ENCODE measurements around the gene PCDHA12.
"Not testable (repeated sequence)": the region's sequence is repeated elsewhere in the genome, so short reads cannot be mapped to it uniquely, and the experiment has no call there.

The PCDHA12 gene

DNA sequence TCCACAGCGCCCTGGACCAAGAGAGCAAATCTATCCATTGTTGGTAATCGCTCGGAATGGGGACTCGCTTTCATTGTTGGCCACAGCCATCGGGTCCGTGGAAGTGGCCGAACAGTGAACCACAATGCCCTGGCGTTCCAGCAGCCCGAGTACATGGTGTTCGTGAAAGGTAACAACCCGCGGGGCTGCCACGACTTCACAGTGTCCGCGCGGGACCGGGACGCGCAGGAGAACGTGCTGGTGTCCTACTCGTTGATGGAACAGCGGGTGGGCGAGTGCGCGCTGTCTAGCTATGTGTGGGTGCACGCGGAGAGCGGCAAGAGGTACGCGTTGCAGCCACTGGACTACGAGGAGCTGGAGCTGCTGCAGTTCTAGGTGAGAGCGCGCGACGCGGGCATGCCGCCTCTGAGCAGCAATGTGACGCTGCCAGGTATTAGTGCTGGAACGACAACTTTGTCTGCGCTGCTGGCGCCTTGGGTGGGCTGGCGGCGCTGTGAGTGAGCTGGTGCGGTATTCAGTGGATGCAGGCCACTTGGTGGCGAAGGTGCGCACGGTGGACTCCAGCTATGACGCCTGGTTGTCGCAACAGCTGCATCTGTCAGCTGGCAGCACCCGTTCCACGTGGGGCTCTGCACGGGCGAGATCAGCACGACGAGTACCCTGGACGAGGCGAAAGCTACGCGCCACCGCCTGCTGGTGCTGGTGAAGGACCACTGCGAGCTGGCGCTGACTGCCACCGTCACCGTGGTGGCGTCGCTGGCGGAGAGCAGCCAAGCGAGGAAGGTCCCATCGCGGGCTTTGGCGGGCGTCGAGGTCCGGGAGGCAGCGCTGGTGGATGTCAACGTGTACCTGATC is 12.4 kb upstream of the PCDHA12 start:
- no peak for DNase-seq

- no peak for DNase-seq
Measured at GRCh38 chr5:140868721-140869554, 6.2 kb upstream of the PCDHA12 start, which contains the start of gene PCDHA11. PCDHA11 (plus strand) TSS chr5:140868957; CDS start chr5:140869104, 147 bp downstream.

DNA sequence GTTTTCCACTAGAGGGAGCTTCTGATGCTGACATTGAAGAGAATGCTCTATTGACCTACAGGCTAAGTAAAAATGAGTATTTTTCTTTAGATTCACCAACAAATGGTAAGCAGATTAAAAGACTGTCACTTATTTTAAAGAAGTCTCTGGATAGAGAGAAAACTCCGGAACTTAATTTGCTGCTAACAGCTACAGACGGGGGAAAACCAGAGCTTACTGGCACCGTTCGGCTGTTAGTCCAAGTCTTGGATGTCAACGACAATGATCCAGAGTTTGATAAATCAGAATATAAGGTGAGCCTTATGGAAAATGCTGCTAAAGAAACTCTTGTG is 5.6 kb upstream of the PCDHA12 start:
- DNase-seq: no peak

GRCh38 chr5:140870221-140871201 is 4.6 kb upstream of the PCDHA12 start:
- DNase-seq: no peak

DNA sequence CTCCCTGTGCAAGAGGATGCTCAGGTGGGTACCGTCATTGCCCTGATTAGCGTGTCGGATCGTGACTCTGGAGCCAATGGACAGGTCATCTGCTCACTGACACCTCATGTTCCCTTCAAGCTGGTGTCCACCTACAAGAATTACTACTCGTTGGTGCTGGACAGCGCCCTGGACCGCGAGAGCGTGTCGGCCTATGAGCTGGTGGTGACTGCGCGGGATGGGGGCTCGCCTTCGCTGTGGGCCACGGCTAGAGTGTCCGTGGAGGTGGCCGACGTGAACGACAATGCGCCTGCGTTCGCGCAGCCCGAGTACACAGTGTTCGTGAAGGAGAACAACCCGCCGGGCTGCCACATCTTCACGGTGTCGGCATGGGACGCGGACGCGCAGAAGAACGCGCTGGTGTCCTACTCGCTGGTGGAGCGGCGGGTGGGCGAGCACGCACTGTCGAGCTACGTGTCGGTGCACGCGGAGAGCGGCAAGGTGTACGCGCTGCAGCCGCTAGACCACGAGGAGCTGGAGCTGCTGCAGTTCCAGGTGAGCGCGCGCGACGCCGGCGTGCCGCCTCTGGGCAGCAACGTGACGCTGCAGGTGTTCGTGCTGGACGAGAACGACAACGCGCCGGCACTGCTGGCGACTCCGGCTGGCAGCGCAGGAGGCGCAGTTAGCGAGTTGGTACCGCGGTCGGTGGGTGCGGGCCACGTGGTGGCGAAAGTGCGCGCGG is 1.6 kb downstream of the PCDHA12 start:
- not testable (repeated sequence) for DNase-seq

- DNase-seq: no peak
Measured at GRCh38 chr5:140877262-140877581, 2.1 kb downstream of the PCDHA12 start.

DNA sequence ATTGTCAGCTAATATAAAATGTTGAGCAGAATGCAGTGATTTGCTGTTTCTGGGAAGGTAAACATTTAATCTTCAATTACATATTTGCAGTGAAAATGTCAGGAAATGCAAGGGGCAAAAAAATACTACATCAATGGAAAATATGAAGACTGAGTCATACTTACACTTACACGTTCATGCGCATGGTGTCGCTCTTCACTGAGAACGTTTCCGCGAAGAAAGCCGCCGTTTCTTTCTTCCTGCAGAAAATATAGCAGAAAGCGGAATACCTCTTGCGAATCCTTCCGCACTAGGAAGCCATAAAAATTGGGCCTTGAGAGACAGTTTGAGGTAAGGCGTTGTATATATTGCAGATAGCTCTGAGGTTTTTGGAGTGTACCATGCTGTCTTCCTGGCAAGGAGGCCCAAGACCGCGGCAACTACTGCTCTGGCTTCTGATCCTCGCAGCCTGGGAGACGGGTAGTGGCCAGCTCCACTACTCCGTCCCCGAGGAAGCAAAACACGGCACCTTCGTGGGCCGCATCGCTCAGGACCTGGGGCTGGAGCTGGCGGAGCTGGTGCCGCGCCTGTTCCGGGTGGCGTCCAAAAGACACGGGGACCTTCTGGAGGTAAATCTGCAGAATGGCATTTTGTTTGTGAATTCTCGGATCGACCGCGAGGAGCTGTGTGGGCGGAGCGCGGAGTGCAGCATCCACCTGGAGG is 6.9 kb downstream of the PCDHA12 start, which contains the start of gene PCDHA13:
Gene PCDHA13, plus strand, starts transcription at position 236 of the 702 bp plus-strand sequence. Its CDS starts 145 bp downstream, at position 381.
- no peak for DNase-seq

DNA sequence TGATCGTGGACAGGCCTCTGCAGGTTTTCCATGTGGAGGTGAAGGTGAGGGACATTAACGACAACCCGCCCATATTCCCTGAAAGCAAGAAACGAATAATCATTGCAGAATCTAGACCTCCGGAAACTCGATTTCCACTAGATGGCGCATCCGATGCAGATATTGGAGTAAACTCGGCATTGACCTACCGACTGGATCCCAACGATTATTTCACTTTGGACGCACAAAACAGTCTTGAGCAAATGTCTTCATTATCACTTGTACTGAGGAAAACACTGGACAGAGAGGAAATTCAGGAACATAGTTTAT is 7.4 kb downstream of the PCDHA12 start:
- DNase-seq: no peak

DNA sequence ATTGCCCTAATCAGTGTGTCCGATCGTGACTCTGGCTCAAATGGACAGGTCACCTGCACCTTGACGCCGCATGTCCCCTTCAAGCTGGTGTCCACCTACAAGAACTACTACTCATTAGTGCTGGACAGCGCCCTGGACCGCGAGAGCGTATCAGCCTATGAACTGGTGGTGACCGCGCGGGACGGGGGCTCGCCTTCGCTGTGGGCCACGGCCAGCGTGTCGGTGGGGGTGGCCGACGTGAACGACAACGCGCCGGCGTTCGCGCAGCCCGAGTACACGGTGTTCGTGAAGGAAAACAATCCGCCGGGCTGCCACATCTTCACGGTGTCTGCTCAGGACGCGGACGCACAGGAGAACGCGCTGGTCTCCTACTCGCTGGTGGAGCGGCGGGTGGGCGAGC is 8.3 kb downstream of the PCDHA12 start:
- no peak for DNase-seq

- no peak for DNase-seq
Measured at GRCh38 chr5:140883927-140884697, 9.0 kb downstream of the PCDHA12 start.

- no peak for DNase-seq
Measured at GRCh38 chr5:140916325-140916724, 41.2 kb downstream of the PCDHA12 start.

DNA sequence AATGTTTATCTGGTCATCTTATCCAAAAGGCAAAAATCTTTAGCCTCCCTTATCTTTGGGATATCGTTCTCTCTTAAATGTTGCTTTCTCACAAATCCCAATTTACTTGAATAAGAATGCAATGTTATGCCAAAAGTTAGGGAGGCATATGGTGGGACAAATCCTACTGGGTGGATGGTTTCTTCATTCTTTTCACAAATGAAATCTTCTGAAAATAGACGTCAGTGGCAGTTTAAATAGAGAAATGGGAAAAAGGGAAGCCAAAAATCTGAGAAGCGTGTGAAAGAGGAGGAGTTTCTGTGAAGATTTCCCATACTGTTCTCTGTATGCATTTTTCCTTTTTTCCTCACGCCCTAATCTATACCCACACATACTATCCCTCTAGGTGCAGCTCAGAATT is 48.5 kb downstream of the PCDHA12 start:
- no peak for DNase-seq

DNA sequence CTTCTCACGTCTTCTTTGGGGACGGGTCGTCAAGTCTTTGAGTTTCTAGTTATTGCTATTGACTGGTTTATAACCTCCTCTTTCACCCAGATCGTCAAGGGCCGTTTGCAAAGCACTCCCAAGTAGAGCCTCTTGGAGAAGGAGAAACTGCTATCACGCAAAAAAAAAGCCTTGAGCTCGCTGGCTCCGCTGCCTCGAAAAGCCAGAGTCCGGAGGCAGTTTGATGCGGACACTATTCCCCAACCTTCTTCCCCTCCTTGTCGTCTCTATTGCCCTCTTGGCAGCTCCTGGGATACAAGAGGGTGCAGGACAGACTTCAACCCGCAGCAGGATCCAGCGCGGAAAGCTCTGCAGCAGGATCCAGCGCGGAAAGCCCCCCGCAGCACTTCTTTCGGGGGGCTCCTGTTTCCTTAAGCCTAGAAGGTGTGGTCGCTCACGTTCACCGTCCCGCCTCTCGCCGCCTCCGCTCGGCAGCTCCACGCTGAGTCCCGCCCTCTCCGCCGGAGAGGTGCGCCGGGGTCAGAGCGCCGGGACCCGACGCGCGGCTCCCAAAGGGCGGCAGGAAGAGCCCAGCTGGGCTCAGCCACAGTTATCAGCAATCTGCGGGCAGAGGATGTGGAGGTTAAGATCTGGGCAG is 50.8 kb downstream of the PCDHA12 start, which contains the start of gene PCDHAC1:
Gene PCDHAC1, plus strand, starts transcription at position 494 of the 637 bp plus-strand sequence. CDS start 594 bp downstream, outside the sequence.
- no peak for DNase-seq

GRCh38 chr5:140926443-140927227 is 51.5 kb downstream of the PCDHA12 start:
- peak; percentile 53 to 63 for DNase-seq

GRCh38 chr5:140927228-140927573 is 52.1 kb downstream of the PCDHA12 start:
- DNase-seq: no peak

Data from activated T-cell treated with anti-CD3 and anti-CD28 coated beads, Interleukin-2, amount 50 U/mL, for 48 hours (primary cell).